Stimulated activated CD8-positive, alpha-beta memory T cell treated with anti-CD3 and anti-CD28 coated beads, Interleukin-7, amount 100 ng/mL, for 1 hour (primary cell): ENCODE measurements around the gene GRAP2.
"Not testable (repeated sequence)": the region's sequence is repeated elsewhere in the genome, so short reads cannot be mapped to it uniquely, and the experiment has no call there.

Source experiments
- DNase-seq, 2 donors: peaks; one replicate each; pipeline ENCODE4 v3.0.0-alpha.2; 2020; ENCODE audit warnings: low read depth in 2 of 2

Gene GRAP2

DNA sequence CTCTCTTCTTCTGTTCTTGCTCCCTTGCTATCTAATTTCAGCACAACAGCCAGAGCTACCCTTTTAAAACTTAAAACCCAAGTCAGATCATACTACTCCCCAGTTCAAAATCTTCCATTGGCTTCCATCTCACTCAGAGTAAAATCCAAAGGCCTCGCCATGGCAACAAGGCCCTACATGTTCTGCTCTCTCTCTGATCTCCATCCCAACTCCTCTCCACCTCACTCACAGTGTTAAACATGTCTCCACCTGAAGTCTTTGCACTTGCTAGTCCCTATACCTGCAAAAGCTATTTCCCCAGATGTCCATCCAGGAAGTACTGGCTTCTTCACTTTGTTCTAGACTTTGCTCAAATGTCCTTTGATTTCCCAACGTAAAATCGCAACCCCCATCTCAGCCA, 3.0 kb upstream of the GRAP2 start:
- DNase-seq, result no peak

DNA sequence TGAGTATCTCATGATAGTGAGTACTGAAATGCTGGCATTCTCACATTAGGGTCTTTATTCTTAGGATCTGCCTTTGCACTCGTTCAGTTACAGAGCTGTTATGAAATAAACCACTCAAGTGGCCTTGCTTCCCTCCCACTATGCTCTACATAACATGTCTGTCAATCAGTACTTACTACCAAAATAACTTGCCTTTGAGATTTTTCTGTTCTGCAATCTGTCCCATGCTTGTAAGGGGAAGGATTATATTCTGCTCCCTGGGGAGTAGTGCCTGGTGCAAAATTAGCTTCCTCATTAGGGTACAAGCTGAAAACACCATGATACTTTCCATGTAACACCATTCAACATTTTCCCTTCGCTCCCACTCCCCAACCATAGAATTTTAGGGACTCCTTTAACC, 1.9 kb upstream of the GRAP2 start:
- DNase-seq, result no peak

DNA sequence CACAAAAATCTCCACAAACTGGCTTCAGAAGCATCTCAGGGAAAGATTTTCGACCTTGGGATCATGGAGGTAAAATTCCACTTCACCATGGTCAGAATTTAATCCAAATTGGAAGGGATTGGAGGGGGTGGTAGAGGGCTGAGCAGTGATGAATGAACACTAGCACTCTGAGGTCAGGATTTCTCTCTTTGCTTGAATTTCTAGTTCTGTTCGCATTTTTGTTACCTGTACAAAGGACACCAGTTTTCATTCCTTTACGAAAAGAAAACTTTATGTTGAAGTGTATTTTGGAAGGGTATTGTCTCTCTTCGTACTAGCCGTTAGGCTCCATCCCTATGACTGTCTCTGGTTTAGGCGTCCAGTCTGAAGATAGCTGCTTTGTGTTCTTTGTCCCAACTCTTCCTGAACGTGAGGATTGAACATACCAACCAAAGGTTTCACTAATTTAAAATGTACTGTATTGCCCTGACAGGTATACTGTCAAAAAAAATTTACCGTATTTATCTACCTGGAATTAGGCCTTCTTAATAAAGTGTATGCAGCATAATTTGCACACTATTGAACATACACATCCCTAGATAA, 772 bp downstream of the GRAP2 start:
- DNase-seq, result no peak

DNA sequence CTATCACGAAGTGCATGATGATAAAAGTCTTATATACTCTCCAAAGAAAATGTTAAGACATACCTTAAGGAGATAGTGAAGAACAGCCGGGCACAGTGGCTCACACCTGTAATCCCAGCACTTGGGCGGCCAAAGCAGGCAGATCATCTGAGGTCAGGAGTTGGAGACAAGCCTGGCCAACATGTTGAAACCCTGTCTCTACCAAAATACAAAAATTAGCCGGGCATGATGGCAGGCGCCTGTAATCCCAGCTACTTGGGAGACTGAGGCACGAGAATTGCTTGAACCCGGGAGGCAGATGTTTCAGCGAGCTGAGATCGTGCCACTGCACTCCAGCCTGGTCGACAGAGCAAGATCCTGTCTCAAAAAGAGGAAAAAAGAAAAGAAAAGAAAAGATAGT, 3.1 kb downstream of the GRAP2 start:
- not testable (repeated sequence) for DNase-seq

DNA sequence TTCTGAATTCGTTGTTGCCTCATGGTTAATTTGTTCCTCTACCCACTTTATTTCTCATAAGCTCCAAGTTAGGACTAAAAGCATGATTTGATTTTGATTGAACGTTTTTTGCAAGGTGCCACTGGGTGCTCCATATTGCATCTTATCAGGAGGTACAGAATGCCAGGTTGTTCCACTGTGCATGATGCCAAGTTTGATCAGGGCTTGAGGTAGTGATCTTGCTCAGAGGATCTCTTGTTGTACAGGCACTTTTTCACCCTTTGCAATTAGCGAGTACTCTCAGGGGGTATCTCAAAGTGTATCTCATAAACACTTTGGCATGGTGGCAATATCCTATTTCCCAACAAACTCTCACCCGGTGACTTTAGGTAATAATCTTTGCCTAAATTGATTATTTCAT, 4.0 kb downstream of the GRAP2 start:
- DNase-seq, result no peak

DNA sequence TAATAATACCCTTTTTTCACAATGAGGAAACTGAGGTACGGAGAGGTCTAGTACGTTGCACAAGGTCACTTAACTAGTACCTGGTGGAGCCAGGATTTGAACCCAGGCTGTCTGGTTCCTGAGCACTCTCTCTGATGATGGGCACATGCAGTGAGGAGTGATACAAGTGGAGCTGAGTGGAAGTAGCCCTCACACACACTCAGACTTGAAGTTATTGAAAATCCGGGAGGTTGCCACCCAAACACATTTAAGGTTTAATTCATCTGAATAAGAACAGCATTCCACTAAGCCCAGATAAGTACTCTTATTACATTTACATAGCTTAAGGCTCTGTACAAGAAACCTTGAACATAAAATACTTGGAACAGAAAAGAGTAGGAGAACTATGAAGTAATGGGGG, 4.8 kb downstream of the GRAP2 start:
- no peak for DNase-seq

DNA sequence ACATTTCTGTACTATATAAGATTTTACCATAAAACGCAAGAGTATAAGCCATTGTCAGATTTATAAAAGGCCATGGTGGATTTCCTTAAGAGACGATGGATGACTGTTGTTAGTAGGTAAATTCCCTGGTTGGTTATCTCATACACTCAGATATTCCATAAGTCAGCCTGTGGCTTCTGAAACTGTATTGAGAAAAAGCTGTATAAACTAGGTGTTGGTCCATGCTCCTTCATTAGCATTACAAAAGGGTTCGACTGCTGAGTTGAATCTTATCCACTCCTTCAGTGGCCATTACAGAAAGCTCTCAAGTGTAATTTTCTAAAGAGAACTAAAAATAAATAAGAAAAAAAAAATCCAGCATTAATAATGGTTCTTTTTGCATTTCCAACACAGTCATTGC, 5.3 kb downstream of the GRAP2 start:
- no peak for DNase-seq

DNA sequence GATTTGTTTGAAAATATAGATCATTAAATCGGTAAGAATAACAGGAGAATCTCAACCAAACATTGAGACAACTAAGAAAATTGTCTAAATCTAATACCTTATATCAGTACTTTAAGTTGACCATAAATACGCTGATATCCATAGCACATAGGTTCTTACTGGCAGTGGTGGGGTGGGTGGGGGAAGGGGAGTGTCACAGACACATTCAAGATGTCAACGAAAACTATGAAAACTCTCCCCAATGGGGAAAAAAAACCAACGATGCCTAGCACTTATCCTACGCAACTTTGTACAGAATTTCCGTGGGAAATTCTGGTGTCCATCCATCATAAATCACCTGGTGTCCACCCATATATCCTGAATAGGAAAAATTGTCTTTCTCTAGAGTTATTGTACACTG, 6.2 kb downstream of the GRAP2 start:
- DNase-seq, result no peak

DNA sequence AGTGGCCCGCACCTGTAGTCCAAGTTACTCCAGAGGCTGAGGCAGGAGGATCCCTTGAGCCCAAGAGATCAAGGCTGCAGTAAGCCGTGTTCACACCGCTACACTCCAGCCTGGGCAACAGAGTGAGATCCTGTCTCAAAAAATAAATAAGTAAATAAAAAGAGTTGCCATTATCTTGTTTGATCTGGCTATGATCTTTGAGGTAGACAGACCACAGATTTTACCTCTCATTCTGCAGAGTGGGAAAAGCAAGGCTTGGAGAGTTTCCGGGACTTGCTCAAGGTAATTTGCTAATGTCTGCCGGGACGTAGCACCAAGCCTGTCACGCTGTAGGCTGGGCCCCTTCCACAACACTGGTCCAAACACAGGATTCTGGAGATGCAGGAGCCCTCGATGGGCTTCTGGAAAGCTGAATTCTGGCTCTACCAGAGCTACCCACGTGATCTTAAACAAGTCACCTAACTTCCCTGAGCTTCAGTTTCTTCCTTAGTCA, 6.8 kb downstream of the GRAP2 start:
- no peak for DNase-seq

DNA sequence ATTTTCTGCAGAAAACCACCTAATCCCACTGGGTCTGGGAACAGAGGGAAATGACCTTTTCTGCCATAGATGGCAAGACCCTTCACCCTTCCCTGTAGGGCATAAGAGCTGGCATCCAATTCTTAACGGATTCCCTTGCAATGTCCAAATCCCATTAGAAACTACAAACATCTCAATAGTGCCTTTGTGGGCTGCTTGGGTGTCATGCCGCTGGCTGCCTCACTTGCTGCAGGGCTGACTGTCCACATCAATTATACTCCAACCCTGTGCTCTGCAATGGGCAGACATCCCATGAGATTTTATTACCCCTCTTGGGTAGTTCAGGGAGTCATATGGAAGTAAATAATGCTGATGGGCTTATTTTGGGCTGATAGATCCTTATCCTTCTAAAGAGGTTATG, 7.3 kb downstream of the GRAP2 start:
- no peak for DNase-seq

DNA sequence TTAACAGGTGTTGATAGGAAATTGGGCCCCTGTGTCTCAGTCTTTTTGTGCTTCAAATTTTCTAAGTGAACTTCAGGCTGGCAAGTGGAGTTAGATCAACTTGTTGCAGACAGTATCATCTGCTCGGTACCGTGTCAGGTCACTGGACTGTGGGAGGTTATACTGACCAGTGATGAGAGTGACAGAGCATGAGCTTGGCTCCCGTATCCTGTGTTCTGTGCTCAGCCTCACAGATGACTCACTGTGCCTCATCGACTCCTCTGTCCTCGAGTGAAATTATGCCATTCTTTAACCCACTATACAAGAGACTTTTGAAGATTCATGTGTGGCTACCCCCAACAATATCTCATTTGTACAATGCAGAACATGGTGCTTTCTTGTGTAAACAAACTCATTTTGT, 7.9 kb downstream of the GRAP2 start:
- DNase-seq, result no peak

DNA sequence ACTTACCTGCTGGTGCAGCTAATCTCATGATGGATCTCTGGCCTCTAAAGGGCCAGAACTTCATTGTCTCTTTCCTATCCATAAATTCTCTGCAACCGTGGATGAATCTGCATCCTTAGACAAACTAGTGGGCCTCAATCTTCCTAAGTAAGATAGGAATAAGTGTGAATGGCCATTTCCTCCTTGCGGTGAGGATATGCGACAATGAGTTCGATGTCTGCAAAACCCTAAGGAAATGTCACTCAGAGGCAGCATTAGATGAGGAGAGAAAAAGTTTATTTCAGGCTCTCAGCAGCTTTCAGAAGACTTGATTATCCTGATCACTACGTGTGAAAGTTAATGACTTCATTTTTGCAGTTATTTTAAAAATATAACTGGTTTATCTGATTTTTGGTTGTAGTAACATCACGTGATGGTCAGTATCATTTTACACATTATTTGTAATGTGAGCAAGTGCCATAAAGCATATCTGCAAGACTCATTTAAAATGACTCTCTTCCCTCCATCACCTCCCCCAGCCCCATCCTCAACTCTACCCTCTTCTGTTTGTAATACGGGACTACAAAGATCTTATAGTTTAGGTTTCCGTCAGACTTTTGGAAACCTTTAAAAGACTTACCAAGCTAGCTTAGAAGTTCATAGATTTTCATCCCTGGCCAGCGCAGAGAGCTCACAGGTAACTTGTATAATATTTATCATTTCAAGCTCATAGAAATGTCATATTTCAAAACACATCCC, 10.2 kb downstream of the GRAP2 start:
- no peak for DNase-seq

DNA sequence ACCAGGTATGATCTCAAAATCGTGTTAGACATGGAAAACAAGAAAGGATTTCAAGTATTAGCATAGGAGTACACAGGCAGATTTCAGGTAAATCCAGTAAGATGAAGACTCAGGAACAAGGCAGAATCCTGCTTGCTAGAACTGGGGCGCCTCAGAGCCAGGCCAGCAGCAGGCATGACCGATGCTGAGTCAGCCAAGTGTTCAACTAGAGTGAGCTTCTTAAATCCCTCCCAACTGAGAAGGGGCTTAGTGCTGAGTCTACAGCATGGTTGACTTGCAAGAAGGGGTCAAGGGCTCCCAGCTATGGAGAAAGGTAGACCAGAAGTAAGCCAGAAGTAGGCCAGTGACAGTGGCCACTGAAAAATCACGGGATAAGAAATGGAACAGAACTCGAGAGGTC, 12.4 kb downstream of the GRAP2 start:
- no peak for DNase-seq

DNA sequence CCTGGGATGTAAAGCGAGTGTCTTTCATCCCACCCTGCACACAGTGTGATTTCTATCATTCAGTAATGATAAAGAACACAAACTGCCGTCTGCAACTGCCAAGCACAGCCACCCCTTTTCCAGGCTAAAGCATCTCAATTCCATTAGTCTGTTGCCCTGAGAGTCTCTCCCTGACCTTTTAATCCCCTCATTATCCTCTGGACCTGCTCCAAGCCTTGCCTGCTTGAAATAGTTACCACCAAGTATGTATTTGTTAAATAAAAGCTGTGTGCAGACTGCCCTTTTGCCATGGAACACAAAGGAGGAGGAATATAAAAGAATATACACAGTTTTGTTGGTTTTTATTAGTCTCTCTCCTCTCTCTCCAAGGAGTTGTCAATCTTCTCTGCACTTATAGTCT, 13.0 kb downstream of the GRAP2 start:
- no peak for DNase-seq

DNA sequence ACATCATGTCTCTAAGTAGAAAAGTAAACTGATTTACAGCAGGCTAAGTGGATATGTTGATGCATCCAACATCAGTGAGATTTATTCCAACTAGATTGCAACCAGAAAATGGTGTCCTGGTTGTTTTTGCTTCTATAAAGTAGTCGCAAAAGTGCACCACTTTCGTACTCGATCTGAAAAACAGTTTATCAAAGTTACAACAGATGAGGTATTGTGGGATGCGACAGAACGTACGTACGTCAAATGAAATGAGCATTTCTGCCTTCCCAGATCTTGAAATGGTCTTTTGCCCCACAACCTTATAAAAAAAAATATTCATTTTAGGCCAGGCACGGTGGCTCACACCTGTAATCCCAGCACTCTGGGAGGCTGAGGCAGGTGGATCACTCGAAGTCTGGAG, 13.7 kb downstream of the GRAP2 start:
- no peak for DNase-seq

DNA sequence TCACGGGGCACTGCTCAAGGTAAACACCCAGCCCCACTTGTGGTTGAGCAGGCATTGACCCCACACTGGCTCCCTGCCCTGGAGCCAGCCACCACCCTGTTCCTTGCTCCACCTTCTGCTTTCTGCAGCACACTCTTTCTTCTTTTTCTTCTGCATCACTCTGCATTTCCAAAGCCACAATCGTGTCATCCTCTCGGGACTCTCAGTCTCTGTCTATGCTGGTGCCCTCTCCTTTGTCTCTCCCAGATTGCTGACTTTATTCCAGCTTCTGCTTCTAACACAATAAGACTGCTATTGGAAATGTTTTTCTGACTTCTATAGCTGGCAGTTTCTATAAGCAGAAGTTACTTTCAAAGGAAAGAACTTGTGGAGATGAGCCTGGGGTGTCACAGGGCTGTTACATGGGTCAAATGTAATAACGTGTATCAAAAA, 14.4 kb downstream of the GRAP2 start:
- no peak for DNase-seq

DNA sequence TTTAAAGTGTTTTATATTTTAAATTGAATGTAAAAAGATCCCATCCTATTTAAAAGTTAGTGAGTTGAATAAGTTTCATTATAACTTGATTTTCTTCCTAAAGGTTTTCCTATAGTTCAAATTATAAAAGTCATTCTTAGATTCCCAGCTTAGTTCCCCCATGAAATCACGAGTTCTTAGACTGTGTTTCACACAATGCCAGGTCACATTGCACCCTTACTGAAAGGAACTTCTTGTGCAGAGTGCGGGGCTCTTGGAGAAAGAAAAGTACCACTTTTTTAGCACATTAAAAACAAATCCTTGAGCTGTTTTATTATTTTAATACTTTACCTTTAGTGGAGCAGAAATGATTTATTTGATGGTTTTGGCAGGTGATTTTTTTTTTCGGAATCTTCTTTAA, 15.6 kb downstream of the GRAP2 start:
- DNase-seq, result no peak

DNA sequence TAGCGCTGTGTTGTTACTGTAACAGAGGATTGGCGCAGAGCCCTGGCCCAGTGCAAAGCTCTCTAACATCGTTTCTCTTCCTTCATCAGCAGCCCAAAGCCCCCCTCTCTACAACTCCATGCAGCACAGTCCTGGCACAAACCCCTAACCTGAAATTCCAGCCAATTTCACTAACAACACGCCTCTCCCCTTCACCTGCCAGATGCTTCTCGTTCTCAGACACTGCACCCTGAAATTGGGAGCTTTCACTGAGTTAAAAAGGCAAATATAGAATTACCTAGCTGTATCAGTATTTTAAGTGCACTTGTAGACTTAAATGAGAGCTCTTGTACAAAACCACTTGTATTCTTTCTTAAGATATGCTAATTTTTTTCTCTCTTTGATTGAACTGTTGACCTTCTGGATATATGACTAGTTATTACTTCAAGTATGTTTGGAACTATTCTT, 16.3 kb downstream of the GRAP2 start:
- no peak for DNase-seq

DNA sequence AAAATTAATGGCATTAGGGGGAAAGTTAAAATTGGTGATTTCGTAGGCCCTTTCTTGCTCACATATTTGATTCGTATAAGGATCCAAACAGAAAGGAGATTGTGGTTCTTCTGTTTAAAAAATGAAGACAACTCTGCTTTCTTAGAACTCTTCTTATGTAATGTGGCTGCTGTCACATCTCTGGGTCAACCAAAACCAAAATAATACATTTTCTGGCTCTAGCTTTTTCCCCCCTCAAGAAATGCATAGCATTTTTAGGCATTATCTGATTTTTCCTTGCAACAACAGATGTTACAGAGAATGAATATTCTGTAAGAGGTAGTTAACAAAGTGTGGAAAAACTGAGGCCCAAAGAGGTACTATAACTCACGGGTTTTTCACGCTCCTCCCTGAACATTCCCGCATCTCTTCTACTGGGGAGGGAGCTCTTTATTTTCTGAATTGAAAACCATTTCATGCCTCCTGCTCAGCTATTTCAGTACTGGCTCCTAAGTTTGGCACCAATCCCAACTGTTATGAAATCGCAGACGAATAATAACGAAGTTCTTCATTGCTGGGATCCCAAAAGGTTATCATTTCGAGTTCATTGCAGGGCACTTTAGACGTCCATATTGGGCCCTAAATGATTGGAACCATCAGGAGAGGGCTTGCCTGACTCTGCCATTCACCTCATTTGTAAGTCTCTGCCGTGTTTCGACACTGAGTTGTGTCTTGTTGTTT, 17.1 kb downstream of the GRAP2 start:
- DNase-seq, result no peak

DNA sequence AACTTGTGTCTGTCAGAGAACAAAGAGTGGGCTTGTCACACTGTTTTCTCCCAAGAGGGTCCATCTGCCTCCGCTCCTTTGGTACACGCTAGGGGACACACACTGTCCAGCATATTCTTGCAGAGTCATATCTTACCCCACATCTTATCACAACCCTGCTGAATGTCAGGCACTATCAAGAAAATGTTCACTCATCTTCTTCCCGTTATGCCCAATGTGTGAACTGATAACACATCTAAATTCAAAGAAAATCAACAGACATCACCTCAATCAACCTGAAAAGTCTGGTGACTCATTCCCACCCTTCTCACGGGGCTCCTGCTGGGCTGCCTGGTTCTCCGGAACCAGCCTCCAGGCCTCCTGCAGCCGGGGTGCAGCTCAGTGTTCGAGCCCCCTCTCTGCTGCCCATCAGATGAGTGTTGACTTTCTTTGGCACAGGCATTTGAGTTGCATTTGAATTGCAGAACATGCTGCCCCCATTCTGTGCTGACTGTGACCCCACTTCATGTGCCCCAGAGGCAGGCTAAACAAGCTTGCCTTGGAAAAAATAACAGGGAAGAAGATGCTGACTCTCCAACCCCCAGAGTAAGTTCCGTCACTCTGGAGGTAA, 19.4 kb downstream of the GRAP2 start:
- no peak for DNase-seq

DNA sequence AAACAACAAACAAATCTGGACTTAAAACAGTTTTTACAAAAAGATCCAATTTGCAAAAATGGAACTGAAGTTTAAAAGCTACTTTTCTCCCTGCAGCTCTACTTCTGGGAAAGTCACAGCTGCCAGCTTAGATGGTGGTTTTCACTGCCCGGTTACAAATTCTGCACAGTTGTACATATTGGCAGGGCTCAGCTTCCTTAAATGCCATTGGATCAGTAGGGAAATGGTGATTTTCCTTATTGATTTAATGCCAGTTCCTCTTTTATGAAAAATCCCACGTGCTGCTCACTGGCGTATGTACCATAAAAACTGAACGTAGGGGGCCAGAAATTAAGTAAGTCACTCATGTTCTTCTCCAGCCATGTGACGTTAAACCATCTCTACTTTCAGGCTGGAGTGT, 22.8 kb downstream of the GRAP2 start:
- no peak for DNase-seq

DNA sequence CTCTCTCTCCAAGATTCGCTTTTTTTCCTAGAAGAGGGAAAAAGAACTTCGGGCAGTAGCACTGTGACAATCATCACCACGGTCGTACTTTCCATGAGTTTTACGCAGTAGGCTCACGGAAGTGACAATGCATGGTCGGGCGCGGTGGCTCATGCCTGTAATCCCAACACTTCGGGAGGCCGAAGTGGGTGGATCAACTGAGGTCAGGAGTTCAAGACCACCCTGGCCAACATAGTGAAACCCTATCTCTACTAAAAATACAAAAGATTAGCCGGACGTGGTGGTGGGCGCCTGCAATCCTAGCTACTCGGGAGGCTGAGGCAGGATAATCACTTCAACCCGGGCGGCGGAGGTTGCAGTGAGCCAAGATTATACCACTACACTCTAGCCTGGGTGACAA, 23.4 kb downstream of the GRAP2 start:
- DNase-seq, result no peak

DNA sequence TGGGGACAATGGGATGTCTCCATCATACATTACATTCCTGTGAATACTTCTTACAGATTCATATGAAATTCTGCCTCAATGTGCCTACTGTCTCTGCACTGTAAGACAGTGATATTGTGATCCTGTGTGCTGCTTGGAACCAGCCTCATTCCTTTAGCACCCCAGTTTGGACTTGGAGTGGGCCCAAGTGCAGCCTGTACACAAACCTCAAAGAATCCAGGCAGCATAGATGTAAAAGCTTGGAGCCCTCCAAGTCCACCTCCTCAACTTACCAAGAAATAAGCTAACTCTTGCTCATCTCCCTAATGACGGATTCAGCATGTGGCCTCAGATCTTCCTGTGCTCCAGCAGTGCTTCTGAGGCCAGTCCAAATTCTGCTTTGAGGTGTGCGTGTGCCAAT, 24.4 kb downstream of the GRAP2 start:
- no peak for DNase-seq
